K562 (cell line): ENCODE measurements around the gene ELP5. TPM values are rescaled to one million over a fixed set of nuclear protein-coding genes. Genes with fewer than 3 reads are reported as not detected.

Experiments
- ATAC-seq: fragments of 200-7000 bp; cut with Tn5 transposase; 3 replicates; pipeline ENCODE4 v1.9.1; 2020; ENCODE audit warnings: moderate library complexity
- BruUV-seq: library from RNA; stranded (reverse); fragments of 400-500 nt; replicated peaks from 2 replicates; lab custom pipeline; 2021; lab: Mats Ljungman, UMichigan
- CTCF ChIA-PET: fragments of 300-600 bp; formaldehyde crosslinking; extraction: SDS; loops from one replicate; lab custom pipeline; 2021; ENCODE audit warnings: low intra/inter-chr PET ratio; lab: Yijun Ruan, JAX
- POLR2A ChIA-PET: fragments of 300-600, 350-650 bp; sonication (Branson Sonifier 250); formaldehyde crosslinking; extraction: SDS; loops from one replicate; lab custom pipeline; 2021; ENCODE audit warnings: antibody characterized with exemption, inconsistent platforms; lab: Yijun Ruan, JAX
- DNase-seq, 4 experiments: peaks; one replicate each; pipeline versions ENCODE4 v3.0.0 to v3.0.0-alpha.2; 2011 to 2018; ENCODE audit warnings: low spot score in 3 of 4, mixed read lengths in 3 of 4; ENCODE audit errors: extremely low read depth in 1 of 4
- FAIRE-seq: peaks from 2 replicates; lab custom pipeline; 2011; peaks lifted over from hg19 to GRCh38; lab: Jason Lieb, UNC
- H2AFZ ChIP-seq: 2 replicates; pipeline ENCODE4 v1.6.0; 2011; ENCODE audit warnings: low read depth, low read length, control low read depth, inconsistent platforms
- H3K27ac ChIP-seq: fragments of 200-600 bp; 3 replicates; pipeline ENCODE4 v1.8.0; 2011; ENCODE audit warnings: low read depth, mild to moderate bottlenecking, control low read depth, inconsistent platforms, low read length, moderate library complexity, mixed read lengths; ENCODE audit errors: extremely low read depth
- H3K27me3 ChIP-seq, 2 experiments: fragments of 300-600 bp in 1 of 2; 2 replicates in 1 of 2; 3 replicates in 1 of 2; pipeline versions ENCODE4 v1.6.0 to v1.8.0; 2011; ENCODE audit warnings: inconsistent platforms in 2 of 2, low read length in 2 of 2, mild to moderate bottlenecking in 1 of 2, mixed read lengths in 1 of 2, moderate library complexity in 1 of 2; ENCODE audit not compliant: control insufficient read depth in 2 of 2, insufficient read depth in 2 of 2
- H3K36me3 ChIP-seq: fragments of 300-600 bp; 3 replicates; pipeline ENCODE4 v1.8.0; 2011; ENCODE audit warnings: mild to moderate bottlenecking, low read length, inconsistent platforms; ENCODE audit not compliant: control insufficient read depth, insufficient read depth
- H3K4me1 ChIP-seq, 2 experiments: fragments of 200-600 bp in 1 of 2; replicated peaks in 1 of 2; 2 replicates in 1 of 2; 3 replicates in 1 of 2; pipeline versions ENCODE4 v1.5.1 to v1.8.0; 2011; ENCODE audit warnings: inconsistent platforms in 2 of 2, low read length in 2 of 2, mild to moderate bottlenecking in 1 of 2, mixed read lengths in 1 of 2, moderate library complexity in 1 of 2; ENCODE audit not compliant: control insufficient read depth in 2 of 2, insufficient read depth in 2 of 2
- H3K4me2 ChIP-seq: 2 replicates; pipeline ENCODE4 v1.6.1; 2011; ENCODE audit warnings: low read length, control low read depth, inconsistent platforms, mixed read lengths; ENCODE audit not compliant: insufficient read depth
- H3K4me3 ChIP-seq: fragments of 200-600 bp; sonication (generic), shearing (Covaris generic); 2 replicates; pipeline ENCODE4 v1.5.1; 2016; ENCODE audit warnings: control low read depth, inconsistent platforms
- H3K79me2 ChIP-seq: fragments of 200-600 bp; 3 replicates; pipeline ENCODE4 v1.8.0; 2011; ENCODE audit warnings: low read length, inconsistent platforms; ENCODE audit not compliant: control insufficient read depth, insufficient read depth
- H3K9ac ChIP-seq, 2 experiments: 2 replicates each; pipeline versions ENCODE4 v1.6.0 to v1.6.1; 2011; ENCODE audit warnings: low read depth in 2 of 2, low read length in 2 of 2, control low read depth in 1 of 2, inconsistent platforms in 1 of 2, mild to moderate bottlenecking in 1 of 2, mixed read lengths in 1 of 2; ENCODE audit not compliant: insufficient read depth in 1 of 2
- H3K9me1 ChIP-seq: one replicate; pipeline ENCODE4 v1.6.0; 2011; ENCODE audit warnings: inconsistent platforms, mild to moderate bottlenecking, low read length, moderate library complexity; ENCODE audit not compliant: control insufficient read depth, insufficient read depth
- H3K9me3 ChIP-seq: replicated peaks from 2 replicates; pipeline ENCODE4 v1.5.1; 2011; ENCODE audit warnings: low read depth, low read length, inconsistent platforms; ENCODE audit not compliant: control insufficient read depth, insufficient read depth
- H4K20me1 ChIP-seq: replicated peaks from 2 replicates; pipeline ENCODE4 v1.6.1; 2011; ENCODE audit warnings: low read length, inconsistent platforms, mixed read lengths; ENCODE audit not compliant: control insufficient read depth, insufficient read depth
- FOXP1 ChIP-seq: sonication (generic); formaldehyde crosslinking; IDR thresholded peaks from 2 replicates; pipeline ENCODE4 v1.8.0; 2022; ENCODE audit warnings: mild to moderate bottlenecking, missing genetic modification reagents
- HEY1 ChIP-seq: fragments of 250-450 bp; sonication (Bioruptor Pico); IDR thresholded peaks from 2 replicates; pipeline ENCODE4 v1.5.0; 2020; ENCODE audit warnings: mild to moderate bottlenecking, moderate library complexity, borderline replicate concordance
- HNRNPUL1 ChIP-seq: fragments of 200-400 bp; formaldehyde crosslinking; IDR thresholded peaks from 2 replicates; pipeline ENCODE4 v1.6.1; 2017; ENCODE audit warnings: low read length
- SMARCC2 ChIP-seq: fragments of 450-650 bp; IDR thresholded peaks from 2 replicates; pipeline ENCODE4 v1.6.1; 2017; ENCODE audit warnings: antibody characterized with exemption, moderate library complexity, mild to moderate bottlenecking, low read depth
- WGBS: fragments of 100-300 bp; shearing (Covaris generic); methylation state at CpG from one replicate; pipeline ENCODE4 v1.1.6; 2016; ENCODE audit warnings: low coverage, mixed read lengths; ENCODE audit not compliant: insufficient coverage; ENCODE audit errors: missing lambda C conversion rate; 5-methylcytosine and 5-hydroxymethylcytosine counted together
- in situ Hi-C: fragments of 300-500 bp; cut with MboI; formaldehyde crosslinking; loops from 4 replicates; pipeline ENCODE4 v1.15.0; 2018; ENCODE audit warnings: inconsistent platforms, mixed read lengths
- intact Hi-C: fragments of 100-400 bp; cut with micrococcal nuclease; formaldehyde crosslinking; loops from 2 replicates; pipeline ENCODE4 v1.14.2; 2022
- polyA plus RNA-seq, 8 experiments: library from polyadenylated mRNA; depleted of rRNA in 4 of 8; stranded (reverse) in 5 of 8; unstranded in 3 of 8; fragments of >200 nt; fragmentation: Nextera tagmentation in 2 of 8; fragmentation: Illumina TruSeq in 1 of 8; extraction: Ambion mirVana in 2 of 8; extraction: Trizol in 1 of 8; gene quantifications; 2 replicates each; pipeline versions ENCODE4 v1.2.1 to v1.2.3, GENCODE V29; 2011 to 2014; ENCODE audit warnings: inconsistent platforms in 1 of 8, missing spikeins in 1 of 8
- total RNA-seq, 7 experiments: library from RNA; depleted of rRNA in 6 of 7; stranded (reverse); fragments of >200 nt in 6 of 7; fragmentation: Illumina TruSeq in 2 of 7; extraction: Trizol in 2 of 7; gene quantifications; 2 replicates each; pipeline versions ENCODE4 v1.2.1 to v1.2.3, GENCODE V29; 2011 to 2021; ENCODE audit warnings: low replicate concordance in 1 of 7
- TF ChIP-seq, protein P1 (sequence below): fragments of 450-650 bp; formaldehyde crosslinking; IDR thresholded peaks from 2 replicates; pipeline ENCODE4 v1.4.0; 2020; ENCODE audit warnings: mild to moderate bottlenecking, mixed read lengths
- TF ChIP-seq, protein P2 (sequence below): fragments of 450-650 bp; formaldehyde crosslinking; IDR thresholded peaks from 2 replicates; pipeline ENCODE4 v1.4.0; 2020; ENCODE audit warnings: mild to moderate bottlenecking
- TF ChIP-seq, protein P3 (sequence below): fragments of 150-350 bp; IDR thresholded peaks from 2 replicates; pipeline ENCODE4 v1.6.1; 2014; ENCODE audit warnings: low read depth, mild to moderate bottlenecking, low read length, borderline replicate concordance

ELP5 gene
- total and polyA plus RNA-seq, 9 of the 15 experiments (the other 6 are each of a cell fraction or from before 2014, with no cell fraction given), result 25.7 to 77.9 (median 52.9) TPM

GRCh38 chr17:7304179-7304578 is 52.2 kb downstream of the ELP5 start:
- in situ Hi-C loops, result no loop called here
- POLR2A ChIA-PET, result interaction anchor here (0.9 kb wide), 1 partner anchor 14 kb away, joined by 3 read pairs; no protein-coding TSS in a partner anchor
- no peak for FAIRE-seq

More at GRCh38 chr17:7304179-7304578, 52.2 kb downstream of the ELP5 start:
- CTCF ChIA-PET, result no interaction called here
- intact Hi-C loops, result no loop called here
- H3K27ac ChIP-seq, result no peak overlapping the region
- H3K9me1 ChIP-seq, result no peaks in the 10 kb centered on the region
- H3K9ac ChIP-seq, result no peak overlapping the region
- H3K4me1 ChIP-seq, result peaks cover 4 to 8% of the 10 kb centered on the region in 2 experiments; a peak in 4 of 5 replicates
- DNase-seq (no peak), ATAC-seq (no peak)
- no TSS peak for BruUV-seq
- H2AFZ ChIP-seq, result no peak overlapping the region
- H3K4me2 ChIP-seq, result no peak overlapping the region
- H3K36me3 ChIP-seq, result peaks cover 8% of the 10 kb centered on the region; the same call in 2 of the 3 replicates
- peaks cover 18% of the 10 kb centered on the region for H3K79me2 ChIP-seq
- WGBS, result 85% methylated on average over 4 of the region's 7 CpGs
- TF ChIP-seq, protein P1, sequence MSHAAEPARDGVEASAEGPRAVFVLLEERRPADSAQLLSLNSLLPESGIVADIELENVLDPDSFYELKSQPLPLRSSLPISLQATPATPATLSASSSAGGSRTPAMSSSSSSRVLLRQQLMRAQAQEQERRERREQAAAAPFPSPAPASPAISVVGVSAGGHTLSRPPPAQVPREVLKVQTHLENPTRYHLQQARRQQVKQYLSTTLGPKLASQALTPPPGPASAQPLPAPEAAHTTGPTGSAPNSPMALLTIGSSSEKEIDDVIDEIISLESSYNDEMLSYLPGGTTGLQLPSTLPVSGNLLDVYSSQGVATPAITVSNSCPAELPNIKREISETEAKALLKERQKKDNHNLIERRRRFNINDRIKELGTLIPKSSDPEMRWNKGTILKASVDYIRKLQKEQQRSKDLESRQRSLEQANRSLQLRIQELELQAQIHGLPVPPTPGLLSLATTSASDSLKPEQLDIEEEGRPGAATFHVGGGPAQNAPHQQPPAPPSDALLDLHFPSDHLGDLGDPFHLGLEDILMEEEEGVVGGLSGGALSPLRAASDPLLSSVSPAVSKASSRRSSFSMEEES, result no peak
- TF ChIP-seq HEY1 (CRISPR knock-in tag), result no peak
- TF ChIP-seq, protein P2, sequence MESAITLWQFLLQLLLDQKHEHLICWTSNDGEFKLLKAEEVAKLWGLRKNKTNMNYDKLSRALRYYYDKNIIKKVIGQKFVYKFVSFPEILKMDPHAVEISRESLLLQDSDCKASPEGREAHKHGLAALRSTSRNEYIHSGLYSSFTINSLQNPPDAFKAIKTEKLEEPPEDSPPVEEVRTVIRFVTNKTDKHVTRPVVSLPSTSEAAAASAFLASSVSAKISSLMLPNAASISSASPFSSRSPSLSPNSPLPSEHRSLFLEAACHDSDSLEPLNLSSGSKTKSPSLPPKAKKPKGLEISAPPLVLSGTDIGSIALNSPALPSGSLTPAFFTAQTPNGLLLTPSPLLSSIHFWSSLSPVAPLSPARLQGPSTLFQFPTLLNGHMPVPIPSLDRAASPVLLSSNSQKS (CRISPR knock-in tag), result no peak
- TF ChIP-seq HNRNPUL1, result no peak
- no peak for TF ChIP-seq SMARCC2
- TF ChIP-seq FOXP1, result no peak
- TF ChIP-seq, protein P3, sequence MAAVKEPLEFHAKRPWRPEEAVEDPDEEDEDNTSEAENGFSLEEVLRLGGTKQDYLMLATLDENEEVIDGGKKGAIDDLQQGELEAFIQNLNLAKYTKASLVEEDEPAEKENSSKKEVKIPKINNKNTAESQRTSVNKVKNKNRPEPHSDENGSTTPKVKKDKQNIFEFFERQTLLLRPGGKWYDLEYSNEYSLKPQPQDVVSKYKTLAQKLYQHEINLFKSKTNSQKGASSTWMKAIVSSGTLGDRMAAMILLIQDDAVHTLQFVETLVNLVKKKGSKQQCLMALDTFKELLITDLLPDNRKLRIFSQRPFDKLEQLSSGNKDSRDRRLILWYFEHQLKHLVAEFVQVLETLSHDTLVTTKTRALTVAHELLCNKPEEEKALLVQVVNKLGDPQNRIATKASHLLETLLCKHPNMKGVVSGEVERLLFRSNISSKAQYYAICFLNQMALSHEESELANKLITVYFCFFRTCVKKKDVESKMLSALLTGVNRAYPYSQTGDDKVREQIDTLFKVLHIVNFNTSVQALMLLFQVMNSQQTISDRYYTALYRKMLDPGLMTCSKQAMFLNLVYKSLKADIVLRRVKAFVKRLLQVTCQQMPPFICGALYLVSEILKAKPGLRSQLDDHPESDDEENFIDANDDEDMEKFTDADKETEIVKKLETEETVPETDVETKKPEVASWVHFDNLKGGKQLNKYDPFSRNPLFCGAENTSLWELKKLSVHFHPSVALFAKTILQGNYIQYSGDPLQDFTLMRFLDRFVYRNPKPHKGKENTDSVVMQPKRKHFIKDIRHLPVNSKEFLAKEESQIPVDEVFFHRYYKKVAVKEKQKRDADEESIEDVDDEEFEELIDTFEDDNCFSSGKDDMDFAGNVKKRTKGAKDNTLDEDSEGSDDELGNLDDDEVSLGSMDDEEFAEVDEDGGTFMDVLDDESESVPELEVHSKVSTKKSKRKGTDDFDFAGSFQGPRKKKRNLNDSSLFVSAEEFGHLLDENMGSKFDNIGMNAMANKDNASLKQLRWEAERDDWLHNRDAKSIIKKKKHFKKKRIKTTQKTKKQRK, result no peak
- no peak overlapping the region for H3K4me3 ChIP-seq
- H3K27me3 ChIP-seq, result no peaks in the 10 kb centered on the region
- no peaks in the 10 kb centered on the region for H3K9me3 ChIP-seq
- H4K20me1 ChIP-seq, result peaks cover 10% of the 10 kb centered on the region
